NCI-H187 (cell line): ENCODE results near the gene KRT83.
"Not testable (repeated sequence)": the region's sequence is repeated elsewhere in the genome, so short reads cannot be mapped to it uniquely, and the experiment has no call there.

ENCODE experiments used
- DNase-seq, 2 experiments: peaks; one replicate each; lab custom pipeline; 2025; lab: John Stamatoyannopoulos, UW

KRT83 gene

GRCh38 chr12:52286857-52287785 is 34.1 kb downstream of the KRT83 start:
- DNase-seq: not testable (repeated sequence)

GRCh38 chr12:52285851-52286530 is 35.2 kb downstream of the KRT83 start:
- no peak for DNase-seq

GRCh38 chr12:52285172-52285745 is 35.9 kb downstream of the KRT83 start:
- no peak for DNase-seq

GRCh38 chr12:52284562-52285171 is 36.5 kb downstream of the KRT83 start:
- DNase-seq: no peak

GRCh38 chr12:52280796-52281560 is 40.2 kb downstream of the KRT83 start:
- DNase-seq: no peak

GRCh38 chr12:52280319-52280795 is 40.8 kb downstream of the KRT83 start:
- DNase-seq: no peak

- DNase-seq: no peak
Observed at GRCh38 chr12:52279422-52280318, 41.5 kb downstream of the KRT83 start.

- DNase-seq: peak; percentile 40 to 44
Observed at GRCh38 chr12:52278575-52279421, 42.4 kb downstream of the KRT83 start.

GRCh38 chr12:52277486-52278245 is 43.5 kb downstream of the KRT83 start:
- DNase-seq: no peak

- DNase-seq: no peak
Observed at GRCh38 chr12:52275686-52276085, 45.5 kb downstream of the KRT83 start.

GRCh38 chr12:52274521-52275120 is 46.6 kb downstream of the KRT83 start, which contains the start of gene KRT86:
Gene KRT86 (plus strand): TSS chr12:52274645. CDS start chr12:52301917, 27,272 bp downstream.
- no peak for DNase-seq

GRCh38 chr12:52271158-52271557 is 50.0 kb downstream of the KRT83 start:
- DNase-seq: no peak

GRCh38 chr12:52270541-52271070 is 50.6 kb downstream of the KRT83 start:
- DNase-seq: no peak

GRCh38 chr12:52268212-52268611 is 53.0 kb downstream of the KRT83 start:
- DNase-seq: no peak

- DNase-seq: no peak
Observed at GRCh38 chr12:52267699-52268098, 53.5 kb downstream of the KRT83 start.

- no peak for DNase-seq
Observed at GRCh38 chr12:52267266-52267665, 53.9 kb downstream of the KRT83 start.

GRCh38 chr12:52266514-52266913 is 54.7 kb downstream of the KRT83 start:
- no peak for DNase-seq

- DNase-seq: no peak
Observed at GRCh38 chr12:52264435-52264825, 56.8 kb downstream of the KRT83 start.
